ENCODE measurements around the gene NDUFAF5.
A peak's percentile ranks its signal among the peaks of the same experiment; 100 is the strongest.

Gene NDUFAF5

DNA sequence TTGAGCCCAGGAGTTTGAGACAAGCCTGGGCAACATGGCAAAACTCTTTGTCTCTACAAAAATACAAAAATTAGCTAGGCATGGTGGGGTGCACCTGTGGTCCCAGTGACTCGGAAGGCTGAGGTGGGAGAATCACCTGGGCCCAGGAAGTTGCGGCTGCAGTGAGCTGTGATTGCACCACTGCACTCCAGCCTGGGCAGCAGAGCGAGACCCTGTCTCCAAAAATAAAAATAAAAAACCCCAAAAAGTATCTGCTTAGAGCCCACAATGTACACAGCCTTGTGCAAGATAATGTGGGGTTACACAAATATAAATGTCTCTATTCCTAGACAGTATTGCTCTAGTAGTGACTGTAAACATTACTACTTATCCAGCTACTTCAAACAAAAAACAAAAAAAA is 6.0 kb upstream of the NDUFAF5 start:
- peak; percentile 12 for DNase-seq (ENCODE audit: low spot score)

DNA sequence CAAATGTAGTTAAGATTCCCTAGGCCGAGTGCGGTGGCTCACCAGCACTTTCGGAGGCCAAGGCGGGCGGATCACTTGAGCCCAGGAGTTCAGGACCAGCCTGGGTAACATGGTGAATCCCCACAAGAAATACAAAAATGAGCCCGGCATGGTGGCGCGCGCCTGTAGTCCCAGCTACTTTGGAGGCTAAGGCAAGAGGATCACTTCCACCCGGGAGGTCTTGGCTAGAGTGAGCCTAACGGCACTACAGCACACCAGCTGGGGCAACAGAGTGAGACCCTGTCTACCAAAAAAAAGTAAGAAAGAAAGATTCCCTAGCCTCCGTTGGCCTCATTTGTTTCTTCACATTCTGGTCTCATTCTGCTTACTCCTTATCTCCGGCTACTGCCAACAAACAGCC is 1.3 kb upstream of the NDUFAF5 start:
- no peak for DNase-seq (ENCODE audit: low spot score)

DNA sequence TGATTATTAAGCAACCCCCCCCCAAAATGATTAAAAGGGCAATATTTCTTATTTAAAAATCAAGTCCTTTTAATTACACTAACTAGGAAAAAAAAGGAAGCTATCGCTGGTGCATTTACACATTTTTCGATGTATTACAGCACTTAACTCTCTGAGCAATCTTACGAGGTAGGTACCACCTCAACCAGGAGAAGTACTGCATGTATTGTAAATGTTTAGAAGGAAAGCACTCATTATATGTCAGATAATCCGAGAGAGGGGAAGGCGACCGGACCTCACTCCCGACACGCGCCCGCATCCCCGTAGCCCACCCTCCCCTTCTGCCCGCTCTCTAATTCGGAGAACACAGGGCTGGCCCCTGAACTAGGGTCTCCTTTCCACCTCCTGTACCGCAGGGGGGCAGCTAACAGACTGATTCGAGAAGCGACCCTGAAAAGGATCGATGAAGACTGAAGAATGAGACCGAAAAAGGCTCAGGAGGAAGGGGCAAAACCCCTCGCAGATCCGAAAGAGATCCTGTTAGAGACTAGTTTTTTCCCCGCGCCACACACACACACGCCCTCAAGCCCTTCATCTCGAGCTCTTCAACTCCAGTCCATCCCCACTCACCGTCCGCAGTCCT is 446 bp upstream of the NDUFAF5 start:
- DNase-seq (ENCODE audit: low spot score) = no peak

DNA sequence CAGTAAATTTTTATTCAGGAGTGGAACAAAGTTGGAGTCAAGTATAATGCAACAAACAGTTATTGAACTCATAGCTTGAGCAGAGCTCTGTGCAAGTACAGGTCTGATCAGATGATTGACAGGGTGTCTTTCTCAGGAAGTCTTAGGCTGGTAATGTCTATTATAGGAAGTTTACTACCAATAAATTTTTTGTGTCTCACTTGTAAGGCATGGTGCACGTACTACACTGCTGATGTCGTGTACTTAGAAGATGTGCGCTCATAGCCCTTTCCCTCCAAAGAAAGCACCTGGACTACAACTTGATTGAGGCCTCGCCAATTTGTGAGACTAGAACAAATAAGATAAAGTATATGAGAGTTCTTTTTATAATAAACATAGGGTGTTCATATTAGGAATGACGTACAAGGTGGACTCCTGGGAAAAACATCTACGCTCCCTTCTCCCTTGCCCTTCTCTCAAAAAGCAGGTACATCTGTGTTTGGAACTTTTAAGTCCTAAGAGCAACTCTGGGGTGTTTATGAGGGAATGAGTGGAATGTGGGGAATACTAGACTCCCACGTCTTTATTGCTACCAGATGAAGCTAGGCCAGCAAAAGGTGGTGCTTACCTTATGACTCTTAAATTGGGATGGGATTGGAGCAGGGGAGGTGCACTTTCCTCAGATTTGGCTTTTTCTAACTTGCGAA is 1.5 kb downstream of the NDUFAF5 start:
- no peak for DNase-seq (ENCODE audit: low spot score)

DNA sequence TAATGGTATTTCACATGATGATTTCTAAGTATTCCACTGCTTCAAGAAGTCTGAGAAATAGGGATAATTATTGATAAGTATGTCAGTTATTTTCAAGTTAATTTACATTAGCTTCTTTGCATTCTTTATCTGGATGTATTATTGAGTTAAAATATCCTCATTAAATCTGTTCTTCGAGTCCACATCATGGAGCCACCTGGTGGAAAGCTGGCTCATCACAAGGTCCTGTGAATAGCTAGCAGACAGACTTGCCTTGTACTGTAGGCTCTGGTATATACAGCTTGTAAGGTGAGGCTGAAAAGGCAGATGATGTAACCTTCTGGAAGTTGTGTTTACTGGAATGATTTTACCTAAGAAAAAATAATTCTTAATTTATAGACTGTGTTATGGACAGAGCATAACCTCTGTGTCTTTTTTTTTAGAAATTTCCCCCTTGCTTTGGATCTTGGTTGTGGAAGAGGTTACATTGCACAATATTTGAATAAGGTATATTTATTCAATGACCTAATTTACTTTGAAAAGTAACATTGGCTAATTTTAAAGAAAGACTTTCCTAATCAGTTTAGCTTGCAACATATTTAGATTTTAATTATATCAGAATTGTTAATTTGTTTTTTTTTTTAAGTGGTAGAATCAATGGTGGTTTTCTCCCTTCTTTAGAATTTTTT is 3.5 kb downstream of the NDUFAF5 start:
- DNase-seq (ENCODE audit: low spot score) = peak; percentile 46

DNA sequence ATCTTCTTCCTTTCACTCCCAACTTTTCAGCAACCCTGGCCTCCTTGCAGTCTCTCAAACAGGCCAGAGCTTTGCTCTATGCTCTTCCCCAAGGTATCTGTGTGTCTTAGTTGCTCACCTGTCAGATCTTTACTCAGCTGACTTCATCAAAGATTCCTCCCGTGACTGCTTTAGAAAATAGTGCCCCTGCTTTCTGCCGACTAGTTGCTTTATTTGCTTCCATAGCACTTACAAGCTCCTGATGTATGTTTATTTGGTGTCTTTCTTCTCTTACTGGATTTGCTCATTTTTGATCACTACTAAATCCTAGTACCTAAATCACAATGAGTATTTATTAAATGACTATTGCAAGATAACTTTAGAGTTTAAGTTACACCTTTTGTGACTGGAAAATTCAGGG is 5.9 kb downstream of the NDUFAF5 start:
- no peak for DNase-seq (ENCODE audit: low spot score)

DNA sequence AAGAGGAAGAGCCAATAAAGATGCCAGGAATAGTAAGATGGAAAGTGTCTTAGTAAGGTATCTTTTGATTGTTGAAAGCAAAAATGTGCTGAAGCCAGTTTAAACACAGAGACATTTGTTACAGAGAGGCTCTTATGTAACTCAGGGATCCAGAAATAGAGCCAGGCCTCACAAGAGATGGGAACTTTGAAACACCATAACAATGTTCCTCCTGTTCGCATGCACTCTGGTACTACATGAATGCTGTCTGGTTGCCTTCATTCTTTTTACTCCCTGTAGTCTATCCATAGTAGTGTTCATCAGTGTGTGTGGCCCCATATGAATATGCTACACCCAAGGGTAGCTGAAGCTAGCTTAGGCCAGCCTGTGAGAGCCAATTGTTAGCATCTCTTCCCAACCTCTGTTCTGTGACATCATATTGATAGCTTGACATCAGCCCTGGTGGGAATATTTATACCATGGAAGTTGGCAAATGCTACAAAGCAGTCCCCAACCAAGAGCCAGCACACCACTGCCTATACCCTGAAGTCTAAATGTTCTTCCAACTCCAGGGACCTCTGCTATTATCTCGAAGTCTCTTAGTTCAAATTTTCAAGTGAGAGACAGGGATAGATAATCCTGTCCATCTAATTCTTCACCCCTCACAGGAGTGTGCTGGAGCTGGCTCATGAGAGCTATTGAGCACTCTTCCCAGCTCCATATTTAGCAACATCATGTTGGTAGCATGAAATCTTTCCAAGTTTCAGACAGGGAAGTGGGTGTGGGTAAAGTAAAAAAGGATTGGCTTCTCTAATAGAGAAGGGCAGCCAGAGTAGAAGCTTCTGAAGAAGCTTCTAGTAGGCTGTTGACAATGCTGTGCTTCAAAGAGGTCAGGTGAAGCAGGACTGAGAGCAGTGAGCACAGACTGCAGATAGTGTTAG is 7.0 kb downstream of the NDUFAF5 start:
- no peak for DNase-seq (ENCODE audit: low spot score)

DNA sequence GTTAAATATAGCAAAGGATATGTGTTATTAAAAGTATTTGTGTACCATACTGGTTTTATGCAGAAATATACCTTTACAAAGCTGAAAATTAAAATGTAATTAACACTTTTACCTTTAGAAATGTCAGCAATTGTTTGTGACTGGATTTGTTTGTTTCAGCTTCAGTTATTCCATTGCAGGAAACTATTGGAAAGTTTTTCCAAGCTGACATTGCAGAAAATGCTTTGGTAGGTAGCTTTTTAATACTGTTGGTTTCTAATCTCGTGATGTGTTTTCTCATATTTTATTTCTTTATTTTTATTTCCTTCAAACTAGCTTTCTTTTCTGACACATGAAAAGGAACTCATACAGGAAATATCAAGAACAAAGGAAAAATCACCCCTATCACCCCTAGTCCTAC is 8.2 kb downstream of the NDUFAF5 start:
- DNase-seq (ENCODE audit: low spot score) = no peak

DNA sequence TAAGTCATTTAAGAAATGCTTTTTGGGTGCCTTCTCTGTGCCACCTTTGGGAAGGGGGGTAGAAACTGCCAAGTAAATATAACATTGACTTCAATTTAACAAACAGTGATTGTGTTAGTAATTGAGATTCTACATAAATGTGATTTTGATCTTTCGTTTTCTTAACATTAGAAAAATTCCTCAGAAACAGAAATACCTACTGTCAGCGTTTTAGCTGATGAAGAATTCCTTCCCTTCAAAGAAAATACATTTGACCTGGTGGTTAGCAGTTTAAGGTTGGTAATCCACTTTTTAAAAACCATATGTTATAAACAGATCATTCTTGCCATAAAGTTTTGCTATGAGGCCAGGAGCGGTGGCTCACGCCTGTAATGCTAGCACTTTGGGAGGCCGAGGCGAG is 9.8 kb downstream of the NDUFAF5 start:
- DNase-seq (ENCODE audit: low spot score) = no peak

DNA sequence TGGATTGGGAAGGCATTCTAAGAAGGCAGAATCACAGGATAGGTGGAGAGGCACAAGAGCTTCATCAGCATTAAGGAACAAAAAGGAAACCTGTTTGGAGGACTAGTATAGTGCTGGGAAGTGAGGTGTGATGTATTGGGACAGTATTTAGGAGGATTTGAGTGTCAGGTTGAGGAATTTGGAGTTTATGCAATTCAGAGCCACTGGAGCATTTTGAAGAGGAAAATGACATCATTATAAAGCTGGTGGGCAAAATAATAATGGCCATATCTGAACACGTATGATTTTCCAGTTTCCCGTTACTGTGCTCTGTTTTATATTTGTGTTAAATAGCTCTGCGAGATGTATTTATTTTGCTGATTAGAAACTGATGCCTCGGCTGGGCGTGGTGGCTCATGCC is 14.2 kb downstream of the NDUFAF5 start:
- no peak for DNase-seq (ENCODE audit: low spot score)

DNA sequence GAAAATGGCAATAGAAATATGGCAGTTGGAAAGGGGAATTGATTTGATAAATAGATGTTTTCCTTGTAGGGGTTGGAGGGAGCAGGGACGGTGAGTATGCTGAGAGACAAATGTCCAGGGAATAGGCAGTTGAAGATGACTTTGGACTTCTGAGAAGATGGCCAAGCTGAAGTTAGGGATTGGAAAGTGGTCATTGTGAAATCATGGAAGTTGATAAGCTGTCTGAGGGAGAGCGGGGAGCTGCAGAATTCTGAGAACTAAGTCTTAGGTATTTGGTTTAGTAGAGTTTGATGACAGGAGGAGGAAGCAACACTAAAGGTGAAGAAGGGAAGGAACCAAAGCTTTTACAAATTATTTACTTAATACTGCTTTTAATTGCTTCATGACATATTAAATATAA is 15.1 kb downstream of the NDUFAF5 start:
- no peak for DNase-seq (ENCODE audit: low spot score)

DNA sequence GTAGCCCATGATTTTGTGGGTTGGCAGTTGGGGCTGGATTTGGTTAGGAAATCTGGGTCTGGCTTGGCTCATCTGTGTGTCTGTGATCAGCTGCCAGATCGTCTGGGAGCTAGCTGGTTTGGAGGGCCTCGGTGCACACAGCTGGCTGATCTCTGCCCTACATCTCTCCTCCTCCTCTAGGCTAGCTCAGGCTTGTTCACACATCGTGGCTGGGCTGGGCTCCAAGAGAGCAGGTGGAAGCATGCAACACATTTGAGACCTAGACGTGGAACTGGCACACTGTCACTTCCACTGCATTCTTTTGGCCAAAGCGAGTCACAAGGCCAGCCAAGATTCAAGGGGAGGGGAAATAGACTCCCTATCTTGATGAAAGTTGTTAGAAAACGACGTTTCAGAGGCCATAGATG is 15.9 kb downstream of the NDUFAF5 start:
- no peak for DNase-seq (ENCODE audit: low spot score)

DNA sequence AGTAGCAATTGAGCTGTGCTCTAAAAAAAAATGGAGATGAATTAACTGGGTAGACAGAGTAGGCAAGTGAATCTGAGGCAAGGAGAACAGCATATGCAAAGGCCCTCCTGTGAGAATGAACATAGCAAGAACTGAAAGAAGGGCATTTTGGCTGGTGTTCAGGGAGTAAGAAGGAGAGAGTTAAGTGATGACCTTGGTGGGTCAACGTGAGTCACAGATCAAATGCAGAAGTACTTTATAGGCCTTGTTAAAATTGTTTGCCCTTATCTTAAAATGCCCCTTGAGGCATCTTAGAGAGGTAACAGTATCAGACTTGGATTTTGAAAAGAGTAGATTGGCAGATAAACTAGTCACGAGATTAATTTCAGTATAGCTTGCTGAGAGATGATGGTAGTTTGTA is 24.5 kb downstream of the NDUFAF5 start:
- DNase-seq (ENCODE audit: low spot score) = no peak

DNA sequence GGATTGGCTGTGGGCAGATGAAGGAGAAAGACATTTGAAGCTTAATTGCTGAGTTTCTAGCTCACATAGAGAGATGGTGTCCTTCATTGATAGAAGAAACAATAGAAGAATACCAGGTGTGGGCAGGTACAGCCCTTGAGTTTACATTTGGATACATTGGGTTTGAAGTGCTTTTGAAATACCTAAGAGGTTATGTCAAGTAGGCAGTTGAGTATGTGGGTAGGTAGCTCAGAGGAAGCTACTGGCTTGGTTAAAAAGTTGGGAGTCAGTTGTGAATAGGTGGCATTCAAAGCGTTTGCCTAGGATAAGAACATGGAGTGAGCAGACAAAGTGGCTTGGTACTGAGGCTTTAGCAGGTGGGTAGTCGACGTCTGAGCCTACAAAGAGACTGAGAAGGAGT is 25.0 kb downstream of the NDUFAF5 start:
- no peak for DNase-seq (ENCODE audit: low spot score)

DNA sequence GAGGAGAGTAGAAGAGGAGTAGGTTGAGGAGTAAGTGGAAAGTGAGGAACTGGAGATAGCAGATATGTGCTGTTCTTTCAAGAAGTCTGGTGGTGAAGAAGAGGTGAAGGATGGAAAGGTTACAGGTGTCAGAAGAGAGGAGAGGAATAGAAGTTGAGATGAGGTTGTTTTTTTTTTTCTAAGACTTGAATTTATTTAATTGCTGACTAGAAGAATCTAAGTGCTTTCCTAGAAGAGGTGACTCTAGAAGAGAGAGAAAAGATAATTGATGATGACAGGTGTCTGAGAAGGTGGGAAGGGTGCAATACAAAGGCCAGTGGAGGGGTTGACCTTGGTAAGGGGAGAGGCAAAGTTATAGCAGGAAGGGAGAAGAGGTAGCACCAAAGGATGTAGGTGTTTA is 25.6 kb downstream of the NDUFAF5 start:
- no peak for DNase-seq (ENCODE audit: low spot score)

DNA sequence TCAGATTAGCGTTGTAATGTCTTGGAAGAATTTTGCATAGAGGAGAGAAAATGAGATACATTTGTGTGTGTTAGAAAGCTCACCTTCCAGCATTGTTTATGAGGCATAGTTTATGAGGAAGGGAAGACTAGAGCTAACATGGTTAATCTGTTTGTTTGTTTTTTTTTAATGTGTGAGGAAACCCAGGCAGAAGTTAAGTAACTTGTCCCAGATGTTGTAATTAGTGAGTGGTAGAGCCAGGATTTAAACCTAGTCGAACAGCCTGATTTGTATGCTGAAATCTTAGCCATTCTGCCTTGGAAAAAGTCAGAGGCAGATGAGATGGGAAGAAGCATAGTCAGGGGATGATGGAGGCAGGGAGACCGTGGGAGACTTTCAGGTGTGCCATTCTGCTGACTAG is 29.1 kb downstream of the NDUFAF5 start:
- no peak for DNase-seq (ENCODE audit: low spot score)

DNA sequence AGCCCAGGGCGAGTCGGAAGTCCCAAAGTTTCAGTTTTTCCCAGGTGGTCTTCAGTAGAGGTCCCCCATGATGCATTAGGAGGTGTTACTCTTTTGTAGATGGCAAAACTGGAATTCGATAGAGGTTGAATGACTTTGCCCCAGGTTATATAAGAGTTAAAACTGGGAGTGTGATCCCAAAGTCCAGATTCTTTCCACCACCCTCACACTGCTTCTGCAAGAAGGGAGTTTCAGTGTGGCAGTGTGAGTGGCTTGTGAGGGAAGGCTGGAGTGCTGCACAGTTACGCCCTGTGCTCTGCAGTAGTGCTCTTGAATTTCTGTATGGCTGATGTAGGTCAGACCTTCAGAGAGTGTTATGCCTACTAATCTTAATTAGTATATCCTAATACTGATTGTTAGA is 29.8 kb downstream of the NDUFAF5 start:
- no peak for DNase-seq (ENCODE audit: low spot score)

DNA sequence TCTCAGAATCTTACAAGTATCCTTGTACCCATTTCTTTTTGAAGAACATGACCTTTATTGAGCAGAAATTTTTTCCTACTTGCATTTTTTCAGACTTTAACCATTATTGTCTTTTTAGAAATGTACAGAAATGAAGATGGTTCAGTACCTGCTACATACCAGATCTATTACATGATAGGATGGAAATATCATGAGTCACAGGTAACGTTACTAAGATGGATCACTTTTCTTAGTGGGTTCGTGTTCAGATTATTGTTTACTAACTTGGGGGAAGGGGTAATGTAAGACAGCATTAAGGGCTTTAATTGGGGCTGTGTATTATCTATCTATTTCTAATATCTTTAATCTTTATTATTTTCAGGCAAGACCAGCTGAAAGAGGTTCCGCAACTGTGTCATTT is 31.9 kb downstream of the NDUFAF5 start:
- DNase-seq (ENCODE audit: low spot score) = no peak

DNA sequence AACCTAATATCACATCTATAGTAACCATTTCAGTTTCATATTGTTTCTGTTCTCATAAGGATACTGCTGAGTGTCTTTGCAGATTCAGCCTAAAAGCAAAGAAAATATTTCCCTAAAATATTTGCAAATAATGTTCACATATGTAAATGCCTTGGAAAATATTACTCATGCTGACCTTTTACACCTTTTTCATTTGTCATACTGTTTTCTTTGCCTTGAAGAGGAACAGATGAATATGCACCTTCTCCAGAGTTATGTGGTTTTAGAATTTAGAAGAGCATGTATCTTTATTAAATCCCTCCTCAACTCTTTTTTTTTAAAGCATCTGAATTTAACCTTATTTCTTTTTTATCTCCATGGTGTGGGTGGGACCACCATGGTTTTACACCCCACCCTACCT is 32.5 kb downstream of the NDUFAF5 start:
- DNase-seq (ENCODE audit: low spot score) = no peak

DNA sequence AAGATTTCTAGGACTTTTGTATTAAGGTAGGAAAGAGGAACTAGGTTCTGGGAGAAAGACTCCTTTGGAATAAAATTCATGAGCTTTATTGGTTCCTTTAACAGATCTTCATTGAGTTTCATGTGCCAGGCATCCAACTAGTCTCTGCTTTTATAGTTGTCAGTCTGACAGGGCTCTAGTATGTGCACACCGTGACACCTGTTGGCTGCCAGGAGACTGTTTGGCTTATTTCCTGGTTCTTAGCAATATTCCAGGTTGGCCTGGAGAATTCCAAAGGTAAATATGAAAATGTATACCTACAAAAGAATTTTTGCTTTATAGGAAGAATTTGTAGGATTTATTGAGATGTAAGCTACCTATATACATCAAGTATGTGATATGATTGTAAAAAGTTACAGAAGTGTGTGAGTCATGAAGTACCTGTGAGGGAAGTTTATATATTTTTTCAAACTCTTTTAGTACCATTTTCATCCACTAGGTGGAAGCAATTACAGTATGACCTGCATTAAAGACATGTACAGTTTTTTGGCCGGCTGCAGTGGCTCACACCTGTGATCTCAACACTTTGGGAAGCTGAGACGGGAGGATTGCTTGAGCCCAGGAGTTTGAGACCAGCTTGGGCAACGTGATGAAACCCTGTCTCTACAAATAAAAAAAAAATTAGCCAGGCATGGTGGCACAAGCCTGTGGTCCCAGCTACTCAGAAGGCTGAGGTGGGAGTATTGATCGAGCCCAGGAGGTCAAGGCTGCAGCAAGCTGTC is 35.2 kb downstream of the NDUFAF5 start:
- DNase-seq (ENCODE audit: low spot score) = peak; percentile 59

DNA sequence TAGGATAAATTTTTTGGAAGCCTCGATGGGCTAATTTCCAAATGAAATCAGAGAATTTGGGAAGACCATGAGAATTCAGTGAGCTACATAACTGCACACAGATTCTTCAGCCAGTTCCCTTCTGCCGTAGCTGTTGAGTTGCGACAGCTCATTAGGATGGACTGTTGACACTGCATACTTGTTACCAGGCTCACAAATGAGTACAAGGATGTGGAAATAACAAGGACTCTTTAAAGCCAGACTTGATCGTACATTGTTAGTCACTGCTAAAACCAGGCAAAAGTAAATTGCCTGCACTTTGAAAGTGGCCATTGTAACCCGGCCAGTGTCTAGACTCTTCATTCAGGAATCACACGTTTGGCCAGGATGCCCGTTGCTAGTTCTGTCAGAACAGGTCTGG is 37.0 kb downstream of the NDUFAF5 start:
- DNase-seq (ENCODE audit: low spot score) = no peak

DNA sequence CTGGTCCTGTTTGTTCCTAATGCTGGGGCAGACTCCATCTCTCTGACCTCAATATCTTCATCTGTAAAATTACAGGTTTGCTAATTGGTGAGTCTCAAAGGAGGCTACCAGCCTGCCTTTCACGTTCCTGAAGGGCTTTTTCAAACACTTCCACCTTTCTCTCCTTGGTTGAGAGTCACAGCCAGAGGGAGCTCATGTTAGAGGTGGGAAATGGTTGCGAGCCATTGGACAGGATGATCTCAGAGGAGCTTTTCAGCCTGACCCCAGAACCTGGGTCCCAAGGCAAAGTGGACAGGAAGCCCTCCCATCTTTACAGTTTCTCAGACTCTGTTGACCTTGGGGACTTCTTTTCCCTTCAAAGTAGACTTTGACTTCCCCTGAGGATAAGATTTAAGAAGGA is 37.6 kb downstream of the NDUFAF5 start:
- DNase-seq (ENCODE audit: low spot score) = no peak

Data from germinal center (tissue), 1 donor.